Left ventricle myocardium inferior (tissue), 1 donor: Measurements from ENCODE around the gene HPCAL1. TPM values are rescaled to one million over a fixed set of nuclear protein-coding genes. Genes with fewer than 3 reads are reported as not detected.

Experiments
- DNase-seq: peaks from one replicate; pipeline ENCODE4 v3.0.0-alpha.2; 2020
- H3K27ac ChIP-seq: fragments of 200-600 bp; replicated peaks from 2 replicates; pipeline ENCODE4 v1.8.0; 2021
- H3K27me3 ChIP-seq: fragments of 200-600 bp; 2 replicates; pipeline ENCODE4 v1.8.0; 2021; ENCODE audit warnings: low read depth
- H3K36me3 ChIP-seq: fragments of 200-600 bp; 2 replicates; pipeline ENCODE4 v1.8.0; 2021
- H3K4me1 ChIP-seq: fragments of 200-600 bp; 2 replicates; pipeline ENCODE4 v1.8.0; 2021
- H3K4me3 ChIP-seq: fragments of 200-600 bp; 2 replicates; pipeline ENCODE4 v1.8.0; 2021; ENCODE audit warnings: mild to moderate bottlenecking, moderate library complexity
- H3K9me3 ChIP-seq: fragments of 200-600 bp; replicated peaks from 2 replicates; pipeline ENCODE4 v1.8.0; 2021
- CTCF ChIP-seq: fragments of 200-600 bp; IDR thresholded peaks from 2 replicates; pipeline ENCODE4 v1.8.0; 2021; ENCODE audit warnings: antibody characterized with exemption, mild to moderate bottlenecking, borderline replicate concordance
- intact Hi-C: fragments of 100-400 bp; cut with micrococcal nuclease; formaldehyde crosslinking; loops from one replicate; pipeline ENCODE4 v1.11.0; 2022
- total RNA-seq: library from RNA; stranded (reverse); fragmentation: NEBNext Ultra II Directional; extraction: Animal tissue kit (Norgen Biotek cat#: 25700); gene quantifications from one replicate; pipeline ENCODE4 v1.2.1, GENCODE V29; 2021
- donor health status: DM: no; HTN: yes; CAD: no; lungs with severe emphysema.

The HPCAL1 gene
- total RNA-seq, 1 donor from 2014 or later: 29.4 TPM

DNA sequence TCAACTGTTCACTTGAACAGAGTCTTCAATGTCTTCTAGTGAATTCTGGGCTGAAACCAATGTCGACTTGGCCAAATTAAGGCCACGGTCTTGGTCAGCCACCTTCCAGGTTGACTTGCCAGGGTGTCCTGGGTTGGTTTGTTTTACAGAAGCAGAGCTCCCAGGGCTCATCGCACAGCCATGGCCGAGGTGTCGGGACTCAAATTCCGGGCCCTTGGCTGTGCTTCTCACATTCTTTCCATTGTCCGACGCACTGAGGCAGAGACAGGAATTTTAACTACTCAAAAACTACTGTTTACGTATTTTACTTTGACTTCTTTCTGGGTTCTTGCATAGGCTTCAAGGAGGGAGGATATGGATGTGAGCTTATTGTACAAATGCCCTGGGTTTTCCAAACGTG, 51.7 kb downstream of the HPCAL1 start:
- no peaks in the 10 kb centered on the region for H3K9me3 ChIP-seq
- H3K27ac ChIP-seq: no peak overlapping the region
- intact Hi-C loops: no loop called here
- TF ChIP-seq CTCF: no peak
- DNase-seq: no peak
- peaks cover 6% of the 10 kb centered on the region for H3K36me3 ChIP-seq
- peaks cover 8% of the 10 kb centered on the region for H3K4me1 ChIP-seq
- H3K27me3 ChIP-seq: no peaks in the 10 kb centered on the region
- H3K4me3 ChIP-seq: no peak overlapping the region

- intact Hi-C loops: no loop called here
- no peaks in the 10 kb centered on the region for H3K9me3 ChIP-seq
- H3K27me3 ChIP-seq: no peaks in the 10 kb centered on the region
- H3K4me1 ChIP-seq: peaks cover 13% of the 10 kb centered on the region
- no peak overlapping the region for H3K4me3 ChIP-seq
- no peak for DNase-seq
- peaks cover 6% of the 10 kb centered on the region for H3K36me3 ChIP-seq
- no peak overlapping the region for H3K27ac ChIP-seq
- no peak for TF ChIP-seq CTCF
These were observed 53.1 kb downstream of the HPCAL1 start for GRCh38 chr2:10355471-10356438.

GRCh38 chr2:10356439-10356811, 53.7 kb downstream of the HPCAL1 start:
- intact Hi-C loops: no loop called here
- no peak overlapping the region for H3K27ac ChIP-seq
- no peak for TF ChIP-seq CTCF
- peaks cover 6% of the 10 kb centered on the region for H3K36me3 ChIP-seq
- no peak for DNase-seq
- H3K27me3 ChIP-seq: no peaks in the 10 kb centered on the region
- H3K4me3 ChIP-seq: no peak overlapping the region
- no peaks in the 10 kb centered on the region for H3K9me3 ChIP-seq
- peaks cover 20% of the 10 kb centered on the region for H3K4me1 ChIP-seq

GRCh38 chr2:10357193-10358169, 54.8 kb downstream of the HPCAL1 start:
- TF ChIP-seq CTCF: no peak
- DNase-seq: no peak
- Histone ChIP-seq H3K4me1 (peaks cover 31% of the 10 kb centered on the region), H3K36me3 (peaks cover 6% of the 10 kb centered on the region), H3K9me3 (no peaks in the 10 kb centered on the region), H3K27ac (no peak overlapping the region), H3K4me3 (no peak overlapping the region), H3K27me3 (no peaks in the 10 kb centered on the region)
- intact Hi-C loops: no loop called here

DNA sequence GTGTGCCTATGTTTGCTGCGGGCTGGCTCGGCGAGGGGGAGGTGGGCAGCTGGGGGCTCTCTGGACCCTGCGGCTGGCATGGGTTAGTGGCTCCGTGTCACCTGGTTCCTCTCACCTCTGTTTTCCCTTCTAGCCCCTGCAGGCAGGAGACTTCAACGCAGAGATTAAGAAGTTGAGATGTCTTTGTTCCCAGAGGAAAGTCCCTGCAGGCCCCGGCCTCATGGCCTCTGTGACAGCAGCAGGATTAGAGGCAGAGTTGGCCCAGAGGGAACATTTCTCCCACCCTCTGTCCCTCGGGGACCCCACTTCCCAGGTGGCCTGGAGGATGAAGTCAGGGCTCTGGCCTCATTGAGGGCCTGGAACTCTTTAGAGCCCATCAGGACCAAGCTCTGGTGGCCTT, 56.5 kb downstream of the HPCAL1 start:
- peaks cover 46% of the 10 kb centered on the region for H3K4me1 ChIP-seq
- H3K36me3 ChIP-seq: peaks cover 2% of the 10 kb centered on the region

More for the DNA sequence above, 56.5 kb downstream of the HPCAL1 start:
- DNase-seq: no peak
- no peak overlapping the region for H3K27ac ChIP-seq
- H3K27me3 ChIP-seq: no peaks in the 10 kb centered on the region
- intact Hi-C loops: no loop called here
- TF ChIP-seq CTCF: no peak
- H3K9me3 ChIP-seq: no peaks in the 10 kb centered on the region
- no peak overlapping the region for H3K4me3 ChIP-seq
